Stimulated activated naive B cell treated with anti-CD40 and anti-IgM and Interleukin-4, amounts not matched to agents 10 μg/mL and 1 μg/mL and 100 μg/mL, for 72 hours (primary cell): ENCODE measurements around the gene C6orf58.

Source experiments
- ATAC-seq, 2 donors: fragments of 150-1000 bp; cut with Tn5 transposase; replicated peaks; 2 replicates each; pipeline ENCODE4 v1.10.0; 2021; ENCODE audit warnings: moderate library complexity in 1 of 2
- DNase-seq: peaks from one replicate; pipeline ENCODE4 v3.0.0; 2021
- H3K27ac Mint-ChIP-seq: one replicate; pipeline ENCODE4 v1.8.0; 2022; ENCODE audit warnings: mild to moderate bottlenecking, mixed read lengths
- H3K27me3 Mint-ChIP-seq, 2 donors: one replicate each; pipeline ENCODE4 v1.8.0; 2022; ENCODE audit warnings: mixed read lengths in 2 of 2
- H3K36me3 Mint-ChIP-seq, 2 donors: one replicate each; pipeline ENCODE4 v1.8.0; 2022; ENCODE audit warnings: mixed read lengths in 2 of 2, mild to moderate bottlenecking in 1 of 2
- H3K4me1 Mint-ChIP-seq, 2 donors: one replicate each; pipeline ENCODE4 v1.8.0; 2022; ENCODE audit warnings: mixed read lengths in 2 of 2, mild to moderate bottlenecking in 1 of 2
- H3K4me3 Mint-ChIP-seq, 2 donors: one replicate each; pipeline ENCODE4 v1.8.0; 2022; ENCODE audit warnings: mild to moderate bottlenecking in 2 of 2, mixed read lengths in 2 of 2, moderate library complexity in 1 of 2
- H3K9me3 Mint-ChIP-seq, 2 donors: one replicate each; pipeline ENCODE4 v1.8.0; 2022; ENCODE audit warnings: mixed read lengths in 2 of 2, mild to moderate bottlenecking in 1 of 2

The C6orf58 gene

DNA sequence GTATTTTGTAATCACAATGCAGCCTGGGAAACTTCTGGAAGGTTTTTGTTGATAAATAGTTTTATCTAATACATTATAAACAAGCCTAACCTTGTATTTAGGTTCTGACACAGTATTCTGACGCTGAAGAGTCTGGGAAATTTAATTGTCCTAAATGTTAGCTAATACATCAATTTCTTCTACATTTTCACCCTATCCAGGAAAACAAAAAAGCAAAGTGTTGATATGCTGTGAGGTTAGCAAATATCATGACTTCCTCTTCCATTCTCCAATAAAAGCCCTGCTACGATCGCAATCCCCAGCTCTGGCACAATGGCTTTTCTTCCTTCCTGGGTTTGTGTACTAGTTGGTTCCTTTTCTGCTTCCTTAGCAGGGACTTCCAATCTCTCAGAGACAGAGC is at the start of gene C6orf58:
Gene C6orf58 (plus strand): TSS at position 301 of the 400 bp plus-strand sequence. CDS start 12 bp downstream, at position 313.
- H3K27ac Mint-ChIP-seq, result no peak within 1 kb of the TSS
- DNase-seq (no peak), ATAC-seq (no peak)
- no peaks in the 10 kb centered on the region for H3K27me3 Mint-ChIP-seq
- H3K4me3 Mint-ChIP-seq, result no peak within 1 kb of the TSS
- H3K4me1 Mint-ChIP-seq, result no peaks in the 10 kb centered on the region
- no peaks in the 10 kb centered on the region for H3K36me3 Mint-ChIP-seq
- H3K9me3 Mint-ChIP-seq, result no peaks in the 10 kb centered on the region

DNA sequence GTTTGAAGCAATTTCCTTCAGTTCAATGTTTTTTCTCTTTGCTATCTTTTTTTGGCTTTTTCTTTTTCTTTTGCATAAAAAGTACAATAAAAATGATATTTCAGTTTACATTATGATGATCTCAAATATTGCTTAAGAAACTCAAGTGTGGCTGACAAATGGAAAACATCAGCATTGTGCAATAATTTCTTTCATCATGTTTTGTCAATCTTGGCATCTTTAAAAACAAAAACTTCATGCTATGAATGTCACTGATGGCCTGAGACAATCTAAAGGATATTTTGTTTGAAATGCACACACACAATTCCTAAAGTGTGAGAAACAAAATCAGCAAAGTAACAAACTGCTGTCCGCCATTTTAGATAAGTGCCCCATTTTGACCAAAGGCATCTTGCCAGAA is 44.0 kb upstream of the C6orf58 start:
- peaks cover 10 to 11% of the 10 kb centered on the region in 2 donors for H3K27me3 Mint-ChIP-seq
- H3K4me3 Mint-ChIP-seq, result no peak overlapping the region
- H3K27ac Mint-ChIP-seq, result no peak overlapping the region
- ATAC-seq (no peak), DNase-seq (no peak)
- H3K36me3 Mint-ChIP-seq, result no peaks in the 10 kb centered on the region
- H3K9me3 Mint-ChIP-seq, result no peaks in the 10 kb centered on the region
- H3K4me1 Mint-ChIP-seq, result no peaks in the 10 kb centered on the region

DNA sequence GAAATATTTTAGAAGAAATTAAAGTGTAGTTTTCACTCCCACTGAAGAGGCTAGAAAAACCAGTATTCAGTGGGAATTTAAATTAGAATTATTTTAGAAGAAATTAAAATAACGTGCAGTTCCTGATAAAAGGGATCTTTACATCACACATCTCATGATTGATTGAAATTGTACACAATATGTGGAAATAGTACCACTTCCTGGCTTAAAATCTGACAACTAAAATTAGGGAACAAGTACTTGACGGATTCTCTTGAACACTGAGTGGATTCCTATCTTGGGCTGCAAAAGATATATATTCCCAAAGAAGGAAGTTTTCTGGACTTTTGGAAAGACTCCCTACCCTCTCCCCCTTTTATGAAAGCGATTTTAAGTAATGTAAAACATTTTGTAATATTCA is 43.2 kb upstream of the C6orf58 start:
- Mint-ChIP-seq H3K4me1 (no peaks in the 10 kb centered on the region), H3K4me3 (no peak overlapping the region), H3K36me3 (no peaks in the 10 kb centered on the region), H3K27ac (no peak overlapping the region), H3K9me3 (no peaks in the 10 kb centered on the region), H3K27me3 (peaks cover 10 to 11% of the 10 kb centered on the region in 2 donors)
- no peak for DNase-seq
- ATAC-seq, result no peak

DNA sequence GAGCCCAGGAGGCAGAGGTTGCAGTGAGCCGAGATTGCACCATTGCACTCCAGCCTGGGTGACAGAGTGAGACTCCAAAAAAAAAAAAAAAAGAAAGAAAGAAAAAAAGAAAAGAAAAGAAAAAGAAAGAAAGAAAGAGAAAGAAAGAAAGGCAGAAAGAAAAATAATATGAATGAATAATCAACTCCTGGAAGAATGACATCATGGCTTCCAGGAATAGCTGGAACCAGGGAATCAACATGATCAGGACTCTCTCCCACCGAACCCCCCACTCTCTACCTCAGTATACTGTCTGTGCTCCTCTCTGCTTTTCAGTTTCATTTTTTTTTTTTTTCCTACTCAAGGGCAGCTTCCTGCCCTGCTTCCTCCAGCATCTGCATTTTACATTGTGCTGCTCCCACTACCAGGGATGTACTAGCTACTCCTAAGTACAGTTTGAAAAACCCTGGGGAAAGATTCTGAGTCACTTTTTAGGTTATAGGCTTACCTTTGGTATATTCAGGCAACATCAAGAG is 38.2 kb upstream of the C6orf58 start:
- DNase-seq (no peak), ATAC-seq (peak in 1 of 2 donors; percentile 10)
- H3K9me3 Mint-ChIP-seq, result no peaks in the 10 kb centered on the region
- H3K4me1 Mint-ChIP-seq, result no peaks in the 10 kb centered on the region
- H3K4me3 Mint-ChIP-seq, result no peak overlapping the region
- H3K27ac Mint-ChIP-seq, result no peak overlapping the region
- H3K36me3 Mint-ChIP-seq, result no peaks in the 10 kb centered on the region
- H3K27me3 Mint-ChIP-seq, result peaks cover 5 to 10% of the 10 kb centered on the region in 2 donors

DNA sequence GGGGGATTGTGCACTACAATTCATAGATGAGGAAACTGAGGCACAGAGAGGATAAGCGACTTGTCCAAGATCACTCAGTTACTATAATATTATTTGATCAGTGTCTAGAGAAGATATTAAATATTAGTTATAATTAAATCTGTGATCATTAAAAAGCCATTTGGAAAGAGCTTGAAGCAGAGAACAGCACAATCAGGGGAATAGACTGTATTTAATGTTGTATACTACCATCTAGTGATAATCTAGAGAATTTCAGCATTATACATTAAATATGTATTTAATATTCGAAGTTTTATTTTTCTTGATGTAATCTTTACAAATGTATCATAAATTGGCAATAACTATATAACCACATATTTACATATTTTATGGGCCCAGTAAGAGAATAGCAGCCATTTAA is 37.7 kb upstream of the C6orf58 start:
- DNase-seq (no peak), ATAC-seq (peak; percentile 39 to 41)
- H3K36me3 Mint-ChIP-seq, result no peaks in the 10 kb centered on the region
- no peaks in the 10 kb centered on the region for H3K9me3 Mint-ChIP-seq
- no peaks in the 10 kb centered on the region for H3K4me1 Mint-ChIP-seq
- H3K4me3 Mint-ChIP-seq, result no peak overlapping the region
- H3K27ac Mint-ChIP-seq, result no peak overlapping the region
- H3K27me3 Mint-ChIP-seq, result peaks cover 5 to 10% of the 10 kb centered on the region in 2 donors

DNA sequence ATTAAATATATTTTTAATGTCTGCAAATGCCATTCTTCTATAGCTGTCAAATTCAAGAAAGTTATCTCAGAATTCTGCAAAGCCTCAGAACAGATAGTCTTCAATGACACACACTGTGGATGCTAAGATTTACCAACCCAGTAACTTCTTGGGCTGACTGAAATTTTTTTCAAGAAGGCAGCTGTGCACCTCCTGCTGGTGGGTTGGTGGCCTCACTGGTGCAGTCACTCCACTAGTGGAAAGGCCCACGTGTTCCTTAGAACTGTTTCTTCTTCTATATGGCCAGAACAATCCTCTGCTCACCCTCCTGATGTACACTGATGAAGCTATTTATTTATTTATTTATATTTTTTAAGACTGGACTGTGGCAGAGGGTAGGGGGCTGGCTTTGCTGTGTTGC is 29.8 kb upstream of the C6orf58 start:
- ATAC-seq (peak; percentile 53 to 64), DNase-seq (no peak)
- H3K4me1 Mint-ChIP-seq, result no peaks in the 10 kb centered on the region
- H3K27me3 Mint-ChIP-seq, result peaks cover 21 to 35% of the 10 kb centered on the region in 2 donors
- H3K36me3 Mint-ChIP-seq, result no peaks in the 10 kb centered on the region
- H3K27ac Mint-ChIP-seq, result no peak overlapping the region
- no peaks in the 10 kb centered on the region for H3K9me3 Mint-ChIP-seq
- H3K4me3 Mint-ChIP-seq, result no peak overlapping the region

DNA sequence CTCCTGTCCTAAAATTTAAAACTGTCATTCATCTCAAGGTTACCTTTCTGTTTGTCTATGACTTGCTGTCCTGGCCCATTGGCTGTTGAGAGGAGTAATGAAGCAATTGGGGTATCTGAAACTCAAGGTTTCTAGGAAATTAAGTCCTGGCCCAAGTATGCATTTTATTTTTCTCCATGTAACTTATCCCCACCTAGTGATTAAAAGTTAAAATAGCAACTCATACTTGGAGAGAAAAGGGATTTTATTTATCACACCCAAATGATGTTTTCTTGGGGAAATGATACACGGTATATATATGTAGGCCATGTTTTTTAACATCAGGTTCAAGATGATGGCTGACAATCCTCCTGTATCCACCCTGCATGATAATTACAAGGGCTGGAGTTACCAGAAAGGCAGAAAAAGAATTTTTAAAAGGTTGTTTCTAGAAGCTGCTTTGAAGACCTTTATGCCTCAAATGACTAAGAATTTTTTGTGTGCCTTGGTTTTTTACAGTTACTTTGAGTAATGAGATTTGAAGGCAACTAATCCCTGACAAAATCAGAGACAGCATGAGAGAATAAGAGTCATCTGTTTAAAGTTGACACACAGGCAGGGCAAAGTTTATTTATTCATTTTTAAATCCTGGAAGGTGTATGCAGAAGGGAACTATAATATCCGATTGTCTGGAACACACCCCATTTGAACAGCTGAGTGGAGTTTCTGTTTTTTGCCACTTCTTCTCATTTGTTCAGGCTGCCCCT is 28.9 kb upstream of the C6orf58 start:
- Mint-ChIP-seq H3K4me1 (no peaks in the 10 kb centered on the region), H3K4me3 (no peak overlapping the region), H3K27me3 (peaks cover 21 to 37% of the 10 kb centered on the region in 2 donors), H3K9me3 (no peaks in the 10 kb centered on the region), H3K27ac (no peak overlapping the region), H3K36me3 (no peaks in the 10 kb centered on the region)
- no peak for ATAC-seq
- DNase-seq, result no peak

DNA sequence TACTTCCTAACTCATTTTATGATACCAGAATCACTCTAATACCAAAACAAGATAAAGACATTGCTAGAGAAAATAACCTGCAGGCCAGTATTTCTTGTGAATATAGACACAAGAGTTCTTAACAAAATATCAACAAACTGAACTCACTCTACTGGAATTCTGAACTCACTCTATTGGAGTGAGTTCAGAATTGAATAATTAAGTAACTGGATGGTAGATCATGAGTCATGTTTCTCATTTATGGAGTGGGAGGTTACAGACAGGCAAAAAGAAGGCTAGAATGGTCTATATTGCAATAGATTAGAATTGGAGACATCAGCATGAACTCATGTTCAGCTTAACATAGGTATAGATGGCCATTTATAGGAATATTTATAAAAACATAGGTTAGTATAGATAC is 26.6 kb upstream of the C6orf58 start:
- no peak for DNase-seq
- no peaks in the 10 kb centered on the region for H3K9me3 Mint-ChIP-seq
- no peak for ATAC-seq
- no peaks in the 10 kb centered on the region for H3K4me1 Mint-ChIP-seq
- no peaks in the 10 kb centered on the region for H3K36me3 Mint-ChIP-seq
- no peak overlapping the region for H3K27ac Mint-ChIP-seq
- H3K27me3 Mint-ChIP-seq, result peaks cover 17 to 37% of the 10 kb centered on the region in 2 donors
- no peak overlapping the region for H3K4me3 Mint-ChIP-seq

DNA sequence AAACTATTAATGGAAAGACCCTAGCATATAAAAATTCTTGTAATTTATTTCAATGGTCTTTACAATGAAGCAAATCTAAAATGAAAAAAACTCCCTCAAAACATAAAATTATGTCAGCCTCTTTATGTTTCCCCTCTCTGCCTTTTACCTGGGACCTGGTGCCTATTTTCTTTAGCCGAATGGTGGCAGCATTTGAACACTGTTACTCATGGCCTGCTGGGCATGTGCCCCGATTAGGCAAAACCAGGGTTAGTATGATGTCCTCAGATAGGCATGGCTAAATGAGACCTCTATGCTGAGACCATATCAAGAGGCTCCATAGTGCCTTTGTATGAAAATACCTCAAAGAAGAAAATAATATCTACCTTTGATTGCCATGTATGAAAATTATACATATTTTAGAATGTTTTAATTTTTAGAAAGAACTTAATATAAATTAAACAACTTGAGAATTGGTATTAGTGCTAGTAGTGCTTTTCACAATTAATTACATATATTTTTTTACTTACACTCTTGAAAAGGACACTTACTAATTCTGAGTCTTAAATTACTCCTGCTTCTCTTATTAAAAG is 22.5 kb upstream of the C6orf58 start:
- H3K4me3 Mint-ChIP-seq, result no peak overlapping the region
- ATAC-seq (peak; percentile 33 to 57), DNase-seq (no peak)
- H3K27me3 Mint-ChIP-seq, result peaks cover 15 to 54% of the 10 kb centered on the region in 2 donors
- H3K9me3 Mint-ChIP-seq, result no peaks in the 10 kb centered on the region
- H3K4me1 Mint-ChIP-seq, result no peaks in the 10 kb centered on the region
- H3K27ac Mint-ChIP-seq, result no peak overlapping the region
- no peaks in the 10 kb centered on the region for H3K36me3 Mint-ChIP-seq

DNA sequence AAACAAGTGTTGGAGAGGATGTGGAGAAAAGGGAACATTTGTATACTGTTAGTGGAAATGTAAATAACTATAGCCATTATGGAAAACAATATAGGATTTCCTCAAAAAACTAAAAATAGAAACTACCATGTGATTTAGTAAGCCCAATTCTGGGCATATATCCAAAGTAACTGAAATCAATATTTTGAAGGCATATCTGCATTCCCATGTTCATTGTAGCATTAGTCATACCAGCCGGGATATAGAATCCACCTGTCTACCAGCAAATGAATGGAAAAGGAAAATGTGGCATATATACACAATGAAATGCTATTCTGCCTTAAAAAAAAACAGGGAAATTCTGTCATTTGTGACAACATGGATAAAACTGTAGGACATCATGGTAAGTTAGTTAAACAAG is 15.3 kb upstream of the C6orf58 start:
- ATAC-seq (no peak), DNase-seq (no peak)
- Mint-ChIP-seq H3K27ac (no peak overlapping the region), H3K4me3 (no peak overlapping the region), H3K27me3 (peaks cover 6 to 24% of the 10 kb centered on the region in 2 donors), H3K9me3 (no peaks in the 10 kb centered on the region), H3K4me1 (no peaks in the 10 kb centered on the region), H3K36me3 (no peaks in the 10 kb centered on the region)

DNA sequence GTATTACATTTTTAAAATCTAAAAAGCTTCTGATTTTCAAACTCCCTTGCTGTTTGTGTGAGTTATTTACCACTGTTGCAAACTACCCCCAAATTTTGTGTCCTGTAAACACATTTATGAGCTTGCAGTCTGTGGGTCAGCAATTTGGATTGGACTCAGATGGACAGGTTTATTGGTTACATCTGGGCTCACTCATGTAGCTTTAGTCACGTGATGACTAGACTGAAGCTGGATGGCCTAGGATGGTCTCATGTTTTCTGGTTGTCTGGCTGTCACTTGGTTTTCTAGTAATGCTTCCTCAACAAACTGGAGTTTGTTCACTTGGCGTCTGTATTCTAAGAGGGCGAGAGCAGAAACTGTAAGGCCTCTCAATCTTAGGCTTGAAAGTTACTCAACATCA is 12.2 kb upstream of the C6orf58 start:
- no peaks in the 10 kb centered on the region for H3K9me3 Mint-ChIP-seq
- DNase-seq, result no peak
- H3K36me3 Mint-ChIP-seq, result no peaks in the 10 kb centered on the region
- no peak for ATAC-seq
- H3K4me1 Mint-ChIP-seq, result no peaks in the 10 kb centered on the region
- H3K27me3 Mint-ChIP-seq, result peaks cover 6 to 11% of the 10 kb centered on the region in 2 donors
- no peak overlapping the region for H3K4me3 Mint-ChIP-seq
- no peak overlapping the region for H3K27ac Mint-ChIP-seq

DNA sequence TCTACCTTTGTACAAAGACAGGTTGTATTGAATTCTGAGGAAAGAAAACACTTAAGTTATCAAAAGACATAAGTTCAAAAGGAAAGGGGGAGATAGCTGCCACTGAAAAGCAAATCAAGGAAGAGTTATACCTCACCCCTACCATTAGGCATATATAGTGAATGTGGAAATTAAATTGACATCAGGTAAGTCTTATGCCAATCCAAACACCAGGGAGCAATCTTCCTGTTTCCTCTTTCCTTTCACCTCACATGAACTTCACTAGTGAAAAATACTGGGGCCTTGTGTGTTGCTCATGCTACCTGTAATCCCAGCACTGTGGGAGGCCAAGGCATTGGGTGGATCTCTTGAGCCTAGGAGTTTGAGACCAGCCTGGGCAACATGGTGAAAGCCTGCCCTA is 10.9 kb upstream of the C6orf58 start:
- Mint-ChIP-seq H3K4me1 (peaks cover 6 to 8% of the 10 kb centered on the region in 2 donors), H3K9me3 (no peaks in the 10 kb centered on the region), H3K27ac (no peak overlapping the region), H3K27me3 (peaks cover 6% of the 10 kb centered on the region in 2 donors), H3K4me3 (no peak overlapping the region), H3K36me3 (no peaks in the 10 kb centered on the region)
- DNase-seq (no peak), ATAC-seq (no peak)

DNA sequence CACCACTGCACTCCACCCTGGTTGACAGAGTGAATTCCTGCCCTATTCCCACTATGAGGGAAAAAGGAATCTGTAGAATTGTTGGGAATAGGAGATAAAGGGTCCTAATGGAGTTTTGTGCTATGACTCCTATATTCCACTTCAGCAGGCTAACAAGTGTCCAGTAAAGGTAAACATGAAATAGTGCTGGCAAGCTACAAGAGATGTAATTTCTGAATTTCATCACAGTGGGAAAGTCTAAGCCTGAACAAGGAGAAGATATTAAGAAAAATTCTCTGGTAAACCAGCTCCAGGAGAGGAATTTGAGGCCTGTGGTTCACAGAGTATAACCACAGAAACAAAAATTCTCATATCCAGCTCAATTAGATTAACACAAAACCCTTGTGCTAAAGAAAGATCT is 10.3 kb upstream of the C6orf58 start:
- no peaks in the 10 kb centered on the region for H3K36me3 Mint-ChIP-seq
- H3K27me3 Mint-ChIP-seq, result peaks cover 5 to 6% of the 10 kb centered on the region in 2 donors
- H3K9me3 Mint-ChIP-seq, result no peaks in the 10 kb centered on the region
- ATAC-seq, result no peak
- no peak overlapping the region for H3K27ac Mint-ChIP-seq
- H3K4me3 Mint-ChIP-seq, result no peak overlapping the region
- no peak for DNase-seq
- H3K4me1 Mint-ChIP-seq, result peaks cover 9 to 11% of the 10 kb centered on the region in 2 donors

DNA sequence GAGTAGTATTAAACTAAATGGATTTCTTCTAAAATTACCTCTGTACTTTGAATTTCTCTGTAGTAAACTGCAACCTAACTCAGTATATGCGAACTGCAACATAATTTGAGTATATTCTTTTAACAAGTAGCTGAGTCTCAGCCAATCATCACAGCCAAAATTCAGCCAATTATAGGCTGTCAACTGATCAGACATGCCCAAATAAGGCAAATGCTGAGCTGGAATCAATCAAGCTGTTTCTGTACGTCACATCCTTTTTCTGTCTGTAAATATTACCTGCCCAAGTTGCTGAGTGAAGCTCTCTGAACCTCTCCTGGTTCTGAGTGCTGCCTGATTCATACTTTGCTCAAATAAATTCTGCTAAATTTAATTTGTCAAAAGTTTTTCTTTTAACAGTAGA is 9.5 kb upstream of the C6orf58 start:
- peaks cover 9 to 11% of the 10 kb centered on the region in 2 donors for H3K4me1 Mint-ChIP-seq
- no peak for ATAC-seq
- H3K27me3 Mint-ChIP-seq, result peaks cover 4 to 5% of the 10 kb centered on the region in 2 donors
- H3K4me3 Mint-ChIP-seq, result no peak overlapping the region
- no peaks in the 10 kb centered on the region for H3K36me3 Mint-ChIP-seq
- no peak for DNase-seq
- H3K27ac Mint-ChIP-seq, result no peak overlapping the region
- H3K9me3 Mint-ChIP-seq, result no peaks in the 10 kb centered on the region

DNA sequence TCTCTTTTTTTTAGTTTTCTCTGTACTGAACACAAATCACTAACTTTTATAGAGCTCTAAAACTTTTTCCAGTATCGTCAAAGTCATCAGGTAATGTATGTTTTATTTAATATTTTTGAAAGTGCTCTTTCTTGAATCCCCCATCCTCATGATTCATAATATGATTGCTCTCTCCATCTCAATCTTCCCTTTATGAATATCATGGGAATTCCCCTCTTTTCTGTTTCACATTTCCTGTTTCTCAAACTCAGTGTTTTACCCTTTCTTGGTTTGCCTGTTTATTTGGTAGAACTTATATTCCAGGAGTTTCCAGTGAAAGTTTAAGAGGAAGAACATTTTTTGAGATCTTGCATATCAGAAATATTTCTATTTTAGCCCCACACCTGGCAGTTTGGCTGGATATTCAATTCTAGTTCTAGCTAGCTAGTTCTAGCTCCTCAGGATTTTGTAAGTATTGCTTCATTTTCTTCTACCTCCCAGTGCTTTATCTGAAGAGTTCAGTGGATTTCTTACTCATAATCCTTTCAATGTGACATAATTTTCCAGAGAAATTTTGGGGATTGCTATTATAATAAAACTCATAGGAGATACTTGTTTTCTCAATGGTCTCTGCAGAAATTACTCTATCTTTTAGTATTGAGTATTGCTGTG is 6.1 kb upstream of the C6orf58 start:
- peak; percentile 72 to 88 for ATAC-seq

More for the DNA sequence above, 6.1 kb upstream of the C6orf58 start:
- Mint-ChIP-seq H3K36me3 (no peaks in the 10 kb centered on the region), H3K9me3 (no peaks in the 10 kb centered on the region), H3K27me3 (no peaks in the 10 kb centered on the region), H3K4me3 (no peak overlapping the region), H3K4me1 (peaks cover 9 to 11% of the 10 kb centered on the region in 2 donors), H3K27ac (no peak overlapping the region)
- DNase-seq, result no peak
